Neural cell (in vitro differentiated cells): Measurements from ENCODE around the gene ANKLE1. TPM values are rescaled to one million over a fixed set of nuclear protein-coding genes. Genes with fewer than 3 reads are reported as not detected.

Source experiments
- H2AFZ ChIP-seq: fragments of 200-600, 300-800 bp; sonication (generic), shearing (Covaris generic); 2 replicates; pipeline ENCODE4 v1.6.0; 2014; ENCODE audit warnings: low read depth, mild to moderate bottlenecking, antibody characterized with exemption, low read length, moderate library complexity
- H3F3A ChIP-seq: fragments of 200-600 bp; shearing (Covaris generic); 2 replicates; pipeline ENCODE4 v1.6.1; 2016; ENCODE audit warnings: mild to moderate bottlenecking, moderate library complexity, mixed read lengths, antibody characterized with exemption, low read length; ENCODE audit not compliant: insufficient read depth, poor library complexity, severe bottlenecking
- H3K27ac ChIP-seq: fragments of 200-600, 300-800 bp; sonication (generic), shearing (Covaris generic); 2 replicates; pipeline ENCODE4 v1.5.1; 2014; ENCODE audit warnings: mild to moderate bottlenecking, low read length, moderate library complexity
- H3K27me3 ChIP-seq: fragments of 300-800, 200-600 bp; sonication (generic), shearing (Covaris generic); 2 replicates; pipeline ENCODE4 v1.6.0; 2014; ENCODE audit warnings: mild to moderate bottlenecking, low read depth, low read length, moderate library complexity; ENCODE audit not compliant: insufficient read depth
- H3K36me3 ChIP-seq: fragments of 300-800, 200-600 bp; sonication (generic), shearing (Covaris generic); 2 replicates; pipeline ENCODE4 v1.5.1; 2014; ENCODE audit warnings: mild to moderate bottlenecking, antibody characterized with exemption, low read length, moderate library complexity; ENCODE audit not compliant: insufficient read depth
- H3K4me2 ChIP-seq: fragments of 300-800, 200-600 bp; sonication (generic), shearing (Covaris generic); 2 replicates; pipeline ENCODE4 v1.6.0; 2014; ENCODE audit warnings: mild to moderate bottlenecking, low read length
- H3K4me3 ChIP-seq: fragments of 300-800, 200-600 bp; sonication (generic), shearing (Covaris generic); 2 replicates; pipeline ENCODE4 v1.5.1; 2014; ENCODE audit warnings: mild to moderate bottlenecking, low read length, moderate library complexity
- H3K79me2 ChIP-seq: fragments of 200-600 bp; shearing (Covaris generic); replicated peaks from 2 replicates; pipeline ENCODE4 v1.6.0; 2014; ENCODE audit warnings: mild to moderate bottlenecking, low read length, moderate library complexity; ENCODE audit not compliant: insufficient read depth
- H3K9ac ChIP-seq: fragments of 300-800, 200-600 bp; sonication (generic), shearing (Covaris generic); 2 replicates; pipeline ENCODE4 v1.6.1; 2016; ENCODE audit warnings: mild to moderate bottlenecking, low read length, mixed read lengths
- H3K9me2 ChIP-seq: fragments of 200-600 bp; shearing (Covaris generic); 2 replicates; pipeline ENCODE4 v1.6.1; 2016; ENCODE audit warnings: mild to moderate bottlenecking, low read length, mixed read lengths; ENCODE audit not compliant: insufficient read depth
- H3K9me3 ChIP-seq: fragments of 200-600, 300-800 bp; sonication (generic), shearing (Covaris generic); 2 replicates; pipeline ENCODE4 v1.6.1; 2016; ENCODE audit warnings: mild to moderate bottlenecking, mixed run types, low read length, moderate library complexity, mixed read lengths
- H4K20me1 ChIP-seq: fragments of 200-600 bp; shearing (Covaris generic); 2 replicates; pipeline ENCODE4 v1.6.1; 2016; ENCODE audit warnings: mild to moderate bottlenecking, mixed run types; ENCODE audit not compliant: insufficient read depth
- EP300 ChIP-seq: fragments of 450-650 bp; conservative IDR thresholded peaks from 2 replicates; pipeline ENCODE4 v1.6.1; 2014; ENCODE audit warnings: antibody characterized with exemption, mild to moderate bottlenecking, moderate library complexity; ENCODE audit not compliant: poor library complexity, severe bottlenecking
- EZH2 ChIP-seq: fragments of 200-600, 300-800 bp; shearing (Covaris generic), sonication (generic); IDR thresholded peaks from 2 replicates; pipeline ENCODE4 v1.6.1; 2014; ENCODE audit warnings: antibody characterized with exemption, low read length, borderline replicate concordance, mild to moderate bottlenecking; ENCODE audit not compliant: insufficient read depth, poor library complexity, severe bottlenecking
- MXI1 ChIP-seq: fragments of 450-650 bp; conservative IDR thresholded peaks from 2 replicates; pipeline ENCODE4 v1.6.1; 2014; ENCODE audit warnings: antibody characterized with exemption, mild to moderate bottlenecking; ENCODE audit not compliant: poor library complexity, severe bottlenecking
- POLR2AphosphoS5 ChIP-seq: IDR thresholded peaks from 2 replicates; pipeline ENCODE4 v1.6.1; 2012
- RAD21 ChIP-seq: fragments of 450-650 bp; conservative IDR thresholded peaks from 2 replicates; pipeline ENCODE4 v1.6.1; 2014; ENCODE audit warnings: antibody characterized with exemption, mild to moderate bottlenecking, moderate library complexity
- SMC3 ChIP-seq: fragments of 450-650 bp; conservative IDR thresholded peaks from 2 replicates; pipeline ENCODE4 v1.6.1; 2014; ENCODE audit warnings: antibody characterized with exemption, mild to moderate bottlenecking, moderate library complexity; ENCODE audit not compliant: poor library complexity
- TAF1 ChIP-seq: IDR thresholded peaks from 2 replicates; pipeline ENCODE4 v1.6.1; 2012; ENCODE audit warnings: low read depth
- polyA plus RNA-seq: library from polyadenylated mRNA; depleted of rRNA; stranded (reverse); fragments of >200 nt; gene quantifications from 2 replicates; pipeline ENCODE4 v1.2.3, GENCODE V29; 2014
- TF ChIP-seq, protein P1 (sequence below): IDR thresholded peaks from 2 replicates; pipeline ENCODE4 v1.6.1; 2012; ENCODE audit warnings: borderline replicate concordance
- TF ChIP-seq, protein P2 (sequence below): fragments of 450-650 bp; IDR thresholded peaks from 2 replicates; pipeline ENCODE4 v1.5.1; 2014; ENCODE audit warnings: antibody characterized with exemption, mild to moderate bottlenecking, moderate library complexity; ENCODE audit not compliant: poor library complexity, severe bottlenecking

ANKLE1 gene
- polyA plus RNA-seq, 1 donor from 2014 or later = 9.3 TPM

DNA sequence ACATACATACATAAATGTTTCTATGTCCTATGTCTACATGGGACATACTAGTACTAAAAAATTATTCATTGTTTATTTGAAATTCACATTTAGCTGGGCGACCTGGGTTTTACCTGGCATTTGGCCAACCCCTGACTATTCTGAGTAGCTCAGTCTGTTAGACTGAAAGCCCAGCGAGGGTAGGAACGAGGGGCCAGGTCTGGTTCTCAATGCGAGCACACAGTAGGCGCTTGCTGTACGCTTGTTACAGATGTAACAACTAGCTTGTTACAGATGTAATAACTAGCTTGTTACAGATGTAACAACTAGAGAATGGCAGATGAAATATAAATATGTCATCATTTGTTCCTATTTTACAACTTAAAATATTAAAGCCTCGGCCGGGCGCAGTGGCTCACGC lies 53.9 kb downstream of the ANKLE1 start:
- Histone ChIP-seq H3K27ac (no peak overlapping the region), H4K20me1 (no peaks in the 10 kb centered on the region), H2AFZ (no peak overlapping the region), H3K9me3 (no peaks in the 10 kb centered on the region), H3K9ac (no peak overlapping the region), H3F3A (peaks cover 6% of the 10 kb centered on the region), H3K4me2 (no peak overlapping the region), H3K9me2 (no peaks in the 10 kb centered on the region), H3K79me2 (peaks cover 7% of the 10 kb centered on the region), H3K4me3 (no peak overlapping the region), H3K36me3 (no peaks in the 10 kb centered on the region), H3K27me3 (no peaks in the 10 kb centered on the region)
- no peak for TF ChIP-seq EP300
- TF ChIP-seq RAD21 = no peak
- no peak for TF ChIP-seq EZH2
- TF ChIP-seq TAF1 = no peak
- TF ChIP-seq, protein P1, sequence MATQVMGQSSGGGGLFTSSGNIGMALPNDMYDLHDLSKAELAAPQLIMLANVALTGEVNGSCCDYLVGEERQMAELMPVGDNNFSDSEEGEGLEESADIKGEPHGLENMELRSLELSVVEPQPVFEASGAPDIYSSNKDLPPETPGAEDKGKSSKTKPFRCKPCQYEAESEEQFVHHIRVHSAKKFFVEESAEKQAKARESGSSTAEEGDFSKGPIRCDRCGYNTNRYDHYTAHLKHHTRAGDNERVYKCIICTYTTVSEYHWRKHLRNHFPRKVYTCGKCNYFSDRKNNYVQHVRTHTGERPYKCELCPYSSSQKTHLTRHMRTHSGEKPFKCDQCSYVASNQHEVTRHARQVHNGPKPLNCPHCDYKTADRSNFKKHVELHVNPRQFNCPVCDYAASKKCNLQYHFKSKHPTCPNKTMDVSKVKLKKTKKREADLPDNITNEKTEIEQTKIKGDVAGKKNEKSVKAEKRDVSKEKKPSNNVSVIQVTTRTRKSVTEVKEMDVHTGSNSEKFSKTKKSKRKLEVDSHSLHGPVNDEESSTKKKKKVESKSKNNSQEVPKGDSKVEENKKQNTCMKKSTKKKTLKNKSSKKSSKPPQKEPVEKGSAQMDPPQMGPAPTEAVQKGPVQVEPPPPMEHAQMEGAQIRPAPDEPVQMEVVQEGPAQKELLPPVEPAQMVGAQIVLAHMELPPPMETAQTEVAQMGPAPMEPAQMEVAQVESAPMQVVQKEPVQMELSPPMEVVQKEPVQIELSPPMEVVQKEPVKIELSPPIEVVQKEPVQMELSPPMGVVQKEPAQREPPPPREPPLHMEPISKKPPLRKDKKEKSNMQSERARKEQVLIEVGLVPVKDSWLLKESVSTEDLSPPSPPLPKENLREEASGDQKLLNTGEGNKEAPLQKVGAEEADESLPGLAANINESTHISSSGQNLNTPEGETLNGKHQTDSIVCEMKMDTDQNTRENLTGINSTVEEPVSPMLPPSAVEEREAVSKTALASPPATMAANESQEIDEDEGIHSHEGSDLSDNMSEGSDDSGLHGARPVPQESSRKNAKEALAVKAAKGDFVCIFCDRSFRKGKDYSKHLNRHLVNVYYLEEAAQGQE = no peak
- TF ChIP-seq, protein P2, sequence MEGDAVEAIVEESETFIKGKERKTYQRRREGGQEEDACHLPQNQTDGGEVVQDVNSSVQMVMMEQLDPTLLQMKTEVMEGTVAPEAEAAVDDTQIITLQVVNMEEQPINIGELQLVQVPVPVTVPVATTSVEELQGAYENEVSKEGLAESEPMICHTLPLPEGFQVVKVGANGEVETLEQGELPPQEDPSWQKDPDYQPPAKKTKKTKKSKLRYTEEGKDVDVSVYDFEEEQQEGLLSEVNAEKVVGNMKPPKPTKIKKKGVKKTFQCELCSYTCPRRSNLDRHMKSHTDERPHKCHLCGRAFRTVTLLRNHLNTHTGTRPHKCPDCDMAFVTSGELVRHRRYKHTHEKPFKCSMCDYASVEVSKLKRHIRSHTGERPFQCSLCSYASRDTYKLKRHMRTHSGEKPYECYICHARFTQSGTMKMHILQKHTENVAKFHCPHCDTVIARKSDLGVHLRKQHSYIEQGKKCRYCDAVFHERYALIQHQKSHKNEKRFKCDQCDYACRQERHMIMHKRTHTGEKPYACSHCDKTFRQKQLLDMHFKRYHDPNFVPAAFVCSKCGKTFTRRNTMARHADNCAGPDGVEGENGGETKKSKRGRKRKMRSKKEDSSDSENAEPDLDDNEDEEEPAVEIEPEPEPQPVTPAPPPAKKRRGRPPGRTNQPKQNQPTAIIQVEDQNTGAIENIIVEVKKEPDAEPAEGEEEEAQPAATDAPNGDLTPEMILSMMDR = no peak
- TF ChIP-seq MXI1 = no peak
- no peak for TF ChIP-seq SMC3
- TF ChIP-seq POLR2AphosphoS5 = no peak

Other genes with a start within 250 kb of the ANKLE1 start
- 3.6 and 4.8 TPM in 2 replicates for gene HAUS8, start 206.4 kb upstream of the ANKLE1 start, polyA plus RNA-seq
- 27.2 and 28.5 TPM in 2 replicates for gene MYO9B, start 206.1 kb upstream of the ANKLE1 start, polyA plus RNA-seq
- 20.4 and 34.7 TPM in 2 replicates for gene USE1, start 66.5 kb upstream of the ANKLE1 start, polyA plus RNA-seq
- 1.9 and 6.5 TPM in 2 replicates for gene OCEL1, start 55.7 kb upstream of the ANKLE1 start, polyA plus RNA-seq
- gene NR2F6, start 36.0 kb upstream of the ANKLE1 start, polyA plus RNA-seq = 26.9 and 30.0 TPM in 2 replicates
- 0.59 TPM in 1 of 2 replicates, not detected in the other for gene USHBP1, start 17.2 kb upstream of the ANKLE1 start, polyA plus RNA-seq
- gene BABAM1, start 14.5 kb upstream of the ANKLE1 start, polyA plus RNA-seq = 123 and 132 TPM in 2 replicates
- 28.1 and 31.6 TPM in 2 replicates for gene ABHD8, start 21.5 kb downstream of the ANKLE1 start, polyA plus RNA-seq
- gene MRPL34, start 24.0 kb downstream of the ANKLE1 start, polyA plus RNA-seq = 61.7 and 85.1 TPM in 2 replicates
- 25.4 and 26.3 TPM in 2 replicates for gene DDA1, start 27.7 kb downstream of the ANKLE1 start, polyA plus RNA-seq
- 51.3 and 68.6 TPM in 2 replicates for gene ANO8, start 53.0 kb downstream of the ANKLE1 start, polyA plus RNA-seq
- gene GTPBP3, start 55.7 kb downstream of the ANKLE1 start, polyA plus RNA-seq = 23.2 and 25.6 TPM in 2 replicates
- gene PLVAP, start 95.4 kb downstream of the ANKLE1 start, polyA plus RNA-seq = not detected in 2 replicates
- gene CCDC194, start 112.3 kb downstream of the ANKLE1 start, polyA plus RNA-seq = not detected in 2 replicates
- gene BST2, start 123.7 kb downstream of the ANKLE1 start, polyA plus RNA-seq = not detected in 2 replicates
- 43.8 and 48.6 TPM in 2 replicates for gene MVB12A, start 138.1 kb downstream of the ANKLE1 start, polyA plus RNA-seq
- not detected in 2 replicates for gene TMEM221, start 166.8 kb downstream of the ANKLE1 start, polyA plus RNA-seq
- not detected in 2 replicates for gene NXNL1, start 179.0 kb downstream of the ANKLE1 start, polyA plus RNA-seq
- 22.0 and 27.0 TPM in 2 replicates for gene SLC27A1, start 188.6 kb downstream of the ANKLE1 start, polyA plus RNA-seq
- gene PGLS, start 229.7 kb downstream of the ANKLE1 start, polyA plus RNA-seq = 78.2 and 92.7 TPM in 2 replicates